SHP77 (cell line): Measurements from ENCODE around the gene ABTB1.
"Not testable (repeated sequence)": the region's sequence is repeated elsewhere in the genome, so short reads cannot be mapped to it uniquely, and the experiment has no call there.

Experiments
- DNase-seq, 2 experiments: peaks; one replicate each; lab custom pipeline; 2025; lab: John Stamatoyannopoulos, UW

The ABTB1 gene

GRCh38 chr3:127650236-127650635 lies 22.5 kb upstream of the ABTB1 start:
- DNase-seq: no peak

DNA sequence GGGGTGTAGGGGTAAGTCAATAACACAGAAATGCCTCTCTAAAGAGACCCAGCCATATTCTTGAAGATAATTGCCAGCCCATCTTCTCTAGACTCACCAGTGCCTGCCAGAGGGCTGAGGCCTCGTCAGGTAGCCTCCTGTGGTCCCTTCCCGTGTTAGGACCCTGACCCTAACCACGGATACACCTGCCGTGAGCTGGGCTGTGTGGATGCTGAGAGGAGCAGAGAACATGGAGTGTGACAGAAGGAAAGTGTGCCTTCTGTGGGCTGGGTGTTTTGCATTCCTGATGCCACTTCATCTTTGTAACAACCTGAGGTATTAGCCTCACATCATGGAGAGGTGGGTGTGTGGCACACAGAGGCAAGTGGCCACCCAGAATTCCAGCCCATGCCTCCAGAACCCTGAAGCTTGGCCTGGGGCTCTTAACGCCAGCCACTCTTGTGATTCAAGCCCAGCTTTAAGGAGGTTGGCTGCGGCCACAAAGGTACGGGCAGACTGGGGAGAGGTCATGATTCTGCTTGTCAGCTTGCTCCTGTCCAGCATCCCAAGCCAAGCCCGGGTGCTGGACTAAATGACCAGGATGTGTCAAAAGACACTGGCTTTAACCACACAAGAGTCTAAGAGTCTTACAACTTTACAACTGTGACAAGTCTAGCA lies 21.1 kb upstream of the ABTB1 start:
- DNase-seq: no peak

DNA sequence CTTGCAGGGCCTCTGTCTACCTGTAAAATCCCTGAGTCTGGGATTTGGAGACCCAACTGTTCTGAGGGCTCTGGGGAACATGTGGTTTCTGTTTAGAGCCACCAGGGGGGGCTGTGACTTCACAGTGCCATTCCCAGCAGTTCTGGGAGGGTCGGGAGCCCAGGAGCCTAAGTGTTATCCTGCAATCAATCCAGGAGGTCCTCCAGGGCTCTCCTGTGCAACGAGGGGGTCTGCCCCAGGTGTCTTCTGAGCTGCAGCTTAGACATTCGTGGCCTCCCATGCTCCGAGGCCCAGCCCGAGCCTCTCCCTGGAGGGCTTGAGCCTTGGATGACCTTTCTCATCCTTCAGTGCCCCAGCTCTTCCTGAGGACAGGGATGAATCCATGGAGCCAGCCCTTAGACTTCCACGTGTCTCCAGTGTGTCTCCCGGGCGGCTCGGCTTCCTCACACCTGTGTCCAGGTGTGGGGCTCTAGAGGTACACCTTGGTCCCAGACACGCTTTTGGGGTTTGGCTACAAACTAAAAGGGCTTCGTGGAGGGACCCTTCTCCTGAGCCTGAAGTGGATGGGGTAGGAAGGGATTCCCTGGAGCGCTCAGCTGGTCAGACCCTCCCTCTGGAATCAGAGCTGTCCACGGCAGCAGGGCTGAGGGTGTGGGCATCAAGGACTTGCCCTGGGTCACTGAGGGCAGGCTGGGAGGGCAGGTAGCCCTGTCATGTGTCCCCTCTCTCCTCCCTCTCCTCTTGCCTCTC lies 20.3 kb upstream of the ABTB1 start:
- DNase-seq: peak; percentile 17 to 34

- DNase-seq: no peak
These were observed 18.4 kb upstream of the ABTB1 start for GRCh38 chr3:127654374-127654773.

DNA sequence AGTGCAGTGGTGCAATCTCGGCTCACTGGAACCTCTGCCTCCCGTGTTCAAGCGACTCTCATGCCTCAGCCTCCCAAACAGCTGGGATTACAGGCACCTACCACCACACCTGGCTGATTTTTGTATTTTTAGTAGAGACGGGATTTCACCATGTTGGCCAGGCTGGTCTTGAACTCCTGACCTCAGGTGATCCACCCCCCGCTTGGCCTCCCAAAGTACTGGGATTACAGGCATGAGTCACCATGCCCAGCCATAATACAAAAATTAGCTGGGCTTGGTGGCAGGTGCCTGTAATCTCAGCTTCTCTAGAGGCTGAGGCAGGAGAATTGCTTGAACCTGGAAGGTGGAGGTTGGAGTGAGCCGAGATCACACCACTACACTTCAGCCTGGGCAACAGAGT lies 17.8 kb upstream of the ABTB1 start:
- not testable (repeated sequence) for DNase-seq

- no peak for DNase-seq
These were observed 17.1 kb upstream of the ABTB1 start for GRCh38 chr3:127655641-127656040.

- no peak for DNase-seq
These were observed 15.8 kb upstream of the ABTB1 start for GRCh38 chr3:127656906-127657305.

- DNase-seq: no peak
These were observed 14.5 kb upstream of the ABTB1 start for GRCh38 chr3:127658234-127658633.

DNA sequence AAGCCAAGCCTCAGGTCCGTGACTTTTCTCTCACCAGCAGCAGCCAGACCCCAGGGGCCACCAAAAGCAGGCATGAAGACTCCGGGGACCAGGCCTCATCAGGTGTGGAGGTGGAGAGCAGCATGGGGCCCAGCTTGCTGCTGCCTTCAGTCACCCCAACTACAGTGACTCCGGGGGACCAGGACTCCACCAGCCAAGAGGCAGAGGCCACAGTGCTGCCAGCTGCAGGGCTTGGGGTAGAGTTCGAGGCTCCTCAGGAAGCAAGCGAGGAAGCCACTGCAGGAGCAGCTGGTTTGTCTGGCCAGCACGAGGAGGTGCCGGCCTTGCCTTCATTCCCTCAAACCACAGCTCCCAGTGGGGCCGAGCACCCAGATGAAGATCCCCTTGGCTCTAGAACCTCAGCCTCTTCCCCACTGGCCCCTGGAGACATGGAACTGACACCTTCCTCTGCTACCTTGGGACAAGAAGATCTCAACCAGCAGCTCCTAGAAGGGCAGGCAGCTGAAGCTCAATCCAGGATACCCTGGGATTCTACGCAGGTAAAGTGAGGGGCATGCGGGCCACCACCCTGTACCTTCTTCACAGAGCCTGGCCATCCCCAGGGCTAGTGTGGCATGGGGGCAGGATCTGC lies 12.0 kb upstream of the ABTB1 start:
- DNase-seq: no peak

GRCh38 chr3:127661600-127661999 lies 11.2 kb upstream of the ABTB1 start:
- DNase-seq: no peak

- DNase-seq: no peak
These were observed 10.7 kb upstream of the ABTB1 start for GRCh38 chr3:127662001-127662469.

- DNase-seq: no peak
These were observed 9.6 kb upstream of the ABTB1 start for GRCh38 chr3:127663151-127663550.

GRCh38 chr3:127665165-127665564 lies 7.6 kb upstream of the ABTB1 start:
- DNase-seq: no peak

DNA sequence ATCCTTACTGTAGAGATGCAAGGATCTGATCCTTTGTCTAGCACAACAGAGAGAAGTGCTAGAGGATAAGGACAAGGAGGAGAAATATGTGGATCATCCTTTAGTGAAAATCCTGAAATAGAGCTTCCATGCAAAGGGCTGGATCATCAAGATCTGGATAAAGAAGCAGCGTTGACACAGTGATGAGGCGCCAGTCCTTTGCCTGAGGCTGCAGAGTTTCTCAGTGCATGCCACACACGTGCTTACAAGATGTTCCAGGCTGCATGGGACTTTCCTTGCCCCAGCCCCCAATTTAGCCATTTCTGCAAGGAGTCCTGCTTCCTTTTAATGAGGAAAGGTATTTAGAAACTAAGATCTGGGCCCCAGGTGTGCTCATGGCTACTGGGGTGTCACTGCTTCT lies 7.2 kb upstream of the ABTB1 start:
- no peak for DNase-seq

DNA sequence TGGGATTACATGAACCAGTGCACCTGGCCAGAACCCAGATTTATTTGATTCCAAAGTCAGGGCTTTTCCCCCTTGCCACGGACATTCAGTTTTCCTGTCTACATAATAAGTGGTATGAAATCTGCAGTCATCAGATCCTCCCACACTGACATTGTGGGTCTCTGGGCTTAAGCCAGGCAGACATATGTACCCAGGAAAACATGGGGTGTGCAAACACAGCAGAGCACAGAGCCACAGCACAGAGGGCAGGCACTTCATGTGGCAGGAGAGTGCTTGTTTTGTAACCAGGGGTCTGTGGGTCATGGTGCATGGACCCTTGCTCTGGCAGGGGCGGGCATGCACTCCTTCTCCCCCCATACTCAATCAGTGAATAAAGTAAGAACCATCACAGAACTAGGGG lies 6.1 kb upstream of the ABTB1 start:
- no peak for DNase-seq

DNA sequence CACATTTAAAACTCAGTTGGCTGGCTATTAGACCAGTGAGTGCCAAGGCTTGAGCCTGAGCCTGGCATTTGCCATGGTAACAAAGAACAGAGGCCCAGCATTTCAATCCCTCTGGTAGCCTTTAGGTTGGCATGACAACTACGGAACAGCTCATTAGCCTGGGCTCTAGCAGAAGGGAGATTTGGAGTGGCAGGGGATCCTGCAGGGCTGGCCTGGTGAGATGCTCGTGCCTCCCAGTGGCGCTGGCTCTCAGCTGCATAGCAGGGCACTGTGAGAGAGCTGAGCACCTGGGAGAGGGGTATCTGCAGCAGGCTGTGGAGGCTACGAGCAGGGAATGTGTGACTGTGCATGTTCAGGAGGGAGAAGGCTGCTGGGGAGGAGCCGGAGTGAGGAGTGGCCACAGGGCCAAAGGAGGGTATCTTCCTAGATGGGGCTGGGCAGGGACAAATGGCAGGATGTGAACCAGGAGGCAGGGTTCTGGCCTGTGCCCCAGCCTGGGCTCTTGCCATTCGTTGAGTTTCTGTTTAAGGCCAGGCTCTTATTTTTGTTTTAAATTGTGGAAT lies 5.6 kb upstream of the ABTB1 start:
- no peak for DNase-seq

DNA sequence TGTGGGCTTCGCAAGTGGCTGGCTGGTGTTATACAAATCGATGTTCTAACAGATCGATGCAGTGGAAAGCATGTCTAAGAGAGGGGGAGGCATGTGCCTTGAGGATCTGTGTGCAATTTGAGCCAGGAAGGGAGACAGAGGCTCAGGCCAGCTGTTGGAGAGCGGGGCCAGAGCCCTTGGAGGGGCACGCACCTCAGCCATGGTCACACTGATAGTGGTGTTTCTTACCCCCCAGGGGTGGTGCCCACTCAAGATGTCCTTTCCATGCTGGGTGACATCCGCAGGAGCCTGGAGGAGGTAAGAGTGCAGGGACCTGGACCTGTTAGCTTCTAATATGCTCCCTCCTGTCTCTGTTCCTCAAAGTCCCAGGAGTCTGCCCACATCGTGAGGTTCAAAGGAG lies 3.8 kb upstream of the ABTB1 start:
- DNase-seq: no peak

GRCh38 chr3:127669541-127670228 lies 3.1 kb upstream of the ABTB1 start:
- no peak for DNase-seq

DNA sequence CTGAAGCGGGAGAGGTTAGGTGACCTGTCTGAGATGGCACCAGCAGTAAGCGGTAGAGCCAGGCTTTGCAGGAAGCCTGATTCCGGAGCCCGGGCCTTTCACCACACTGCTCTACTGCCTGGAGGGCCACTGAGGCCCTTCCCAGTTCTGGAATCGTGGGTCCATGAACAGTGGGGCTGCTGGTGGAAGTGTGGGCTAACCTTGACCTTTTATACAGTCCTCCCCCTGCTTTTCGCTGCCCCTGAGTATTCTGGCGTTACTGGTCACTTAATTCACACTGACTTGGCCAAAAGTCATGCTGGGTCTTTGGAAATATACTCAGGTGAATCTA lies 2.6 kb upstream of the ABTB1 start:
- no peak for DNase-seq

- DNase-seq: no peak
These were observed 1.8 kb upstream of the ABTB1 start for GRCh38 chr3:127670761-127671522.
